ACC112 (cell line): ENCODE results near the gene ANKRD27.
A peak's percentile ranks its signal among the peaks of the same experiment; 100 is the strongest.
"Not testable (repeated sequence)": the region's sequence is repeated elsewhere in the genome, so short reads cannot be mapped to it uniquely, and the experiment has no call there.

ENCODE experiments used
- H2AFZ ChIP-seq: fragments of 200-600 bp; sonication (generic); one replicate; pipeline ENCODE4 v1.6.0; 2017; ENCODE audit warnings: antibody characterized with exemption, low read length; ENCODE audit not compliant: unreplicated experiment
- H3K27ac ChIP-seq: fragments of 200-600 bp; sonication (generic); 2 replicates; pipeline ENCODE4 v1.5.1; 2014; ENCODE audit warnings: low read depth, mild to moderate bottlenecking, antibody characterized with exemption, low read length, moderate library complexity
- H3K27me3 ChIP-seq: fragments of 200-600 bp; sonication (generic); 2 replicates; pipeline ENCODE4 v1.6.1; 2014; ENCODE audit warnings: mild to moderate bottlenecking, antibody characterized with exemption, low read length, moderate library complexity, mixed read lengths; ENCODE audit not compliant: insufficient read depth
- H3K36me3 ChIP-seq: fragments of 200-600 bp; sonication (generic); 2 replicates; pipeline ENCODE4 v1.6.1; 2016; ENCODE audit warnings: mild to moderate bottlenecking, antibody characterized with exemption, low read length, moderate library complexity, mixed read lengths; ENCODE audit not compliant: insufficient read depth
- H3K4me1 ChIP-seq: fragments of 200-600 bp; sonication (generic); one replicate; pipeline ENCODE4 v1.6.1; 2016; ENCODE audit warnings: low read length, mixed read lengths; ENCODE audit not compliant: insufficient read depth, unreplicated experiment, control insufficient read depth
- H3K4me3 ChIP-seq: fragments of 200-600 bp; sonication (generic); 2 replicates; pipeline ENCODE4 v1.5.1; 2014; ENCODE audit warnings: mild to moderate bottlenecking, low read depth, low read length
- H3K79me2 ChIP-seq: fragments of 200-600 bp; sonication (generic); one replicate; pipeline ENCODE4 v1.6.0; 2016; ENCODE audit warnings: low read length; ENCODE audit not compliant: control insufficient read depth, unreplicated experiment, insufficient read depth

Gene ANKRD27

DNA sequence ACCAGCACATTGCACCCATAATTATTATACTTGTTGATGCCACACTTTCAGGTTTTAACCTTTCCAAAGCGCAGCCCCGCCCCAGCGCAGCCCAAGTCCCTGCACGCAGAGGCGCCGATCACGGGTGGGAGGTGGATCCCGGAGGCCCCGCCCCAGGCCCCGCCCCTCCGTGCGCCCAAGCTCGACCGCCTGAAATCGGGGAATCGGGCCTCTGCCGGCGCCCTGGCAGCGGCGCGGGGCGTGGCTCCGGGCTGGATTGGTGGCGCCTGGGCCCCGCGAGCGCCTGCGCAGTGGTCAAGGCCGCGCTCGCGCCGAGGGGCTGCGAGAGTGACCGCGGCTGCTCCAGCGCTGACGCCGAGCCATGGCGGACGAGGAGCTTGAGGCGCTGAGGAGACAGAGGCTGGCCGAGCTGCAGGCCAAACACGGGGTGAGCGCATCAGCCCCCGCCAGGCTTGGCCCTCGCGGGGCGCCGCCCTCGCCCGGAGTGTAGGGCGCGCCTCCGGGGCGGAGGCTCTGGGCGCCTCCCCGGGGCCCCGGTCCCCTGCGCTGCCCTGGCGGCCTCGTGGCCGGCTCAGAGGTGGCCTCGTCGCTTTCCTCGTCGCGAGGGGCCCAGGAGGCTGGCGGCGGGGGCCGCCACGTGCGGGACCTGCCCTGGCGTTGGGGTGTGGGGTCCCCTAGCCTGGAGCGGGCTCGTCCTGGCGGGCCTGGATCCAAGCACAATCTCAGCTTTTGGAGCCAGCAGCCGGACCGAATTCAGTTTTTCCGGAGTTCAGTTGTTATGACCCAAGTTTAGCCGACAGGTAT, 93.9 kb downstream of the ANKRD27 start, which contains the start of gene PDCD5:
Gene PDCD5 (plus strand): TSS at position 290 of the 804 bp plus-strand sequence. CDS start 72 bp downstream, at position 362.
- Histone ChIP-seq H3K36me3 (peaks cover 24% of the 10 kb centered on the region), H3K27ac (peak within 1 kb of the TSS; percentile 73), H3K4me1 (peaks cover 8% of the 10 kb centered on the region), H2AFZ (peak within 1 kb of the TSS; percentile 85), H3K4me3 (peak within 1 kb of the TSS; percentile 92), H3K79me2 (peaks cover 42% of the 10 kb centered on the region), H3K27me3 (no peaks in the 10 kb centered on the region)

DNA sequence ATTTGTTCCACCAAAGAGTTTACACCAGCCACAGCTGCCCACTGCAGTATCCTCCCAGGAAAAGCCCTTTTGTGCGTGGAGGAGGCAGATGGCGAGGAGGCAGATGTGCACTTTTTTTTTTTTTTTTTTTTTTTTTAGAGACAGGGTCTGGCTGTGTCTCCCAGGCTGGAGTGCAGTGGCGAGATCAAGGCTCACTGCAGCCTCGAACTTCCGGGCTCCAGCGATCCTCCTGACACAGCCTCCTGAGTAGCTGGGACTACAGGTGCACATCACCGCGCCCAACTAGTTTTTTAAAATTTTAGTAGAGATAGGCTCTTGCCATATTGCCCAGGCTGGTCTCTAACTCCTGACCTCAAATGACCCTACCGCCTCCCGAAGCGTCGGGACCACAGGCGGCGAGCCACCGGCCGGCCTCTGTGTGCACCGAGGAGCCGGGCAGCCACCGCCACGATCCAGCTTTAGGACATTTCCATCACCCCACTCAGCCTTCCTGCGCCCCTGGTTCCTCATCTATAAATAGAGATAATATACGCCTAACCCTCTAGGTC, 94.6 kb downstream of the ANKRD27 start:
- Histone ChIP-seq H3K4me1 (peaks cover 8% of the 10 kb centered on the region), H3K79me2 (peaks cover 36% of the 10 kb centered on the region), H2AFZ (no peak overlapping the region), H3K27me3 (no peaks in the 10 kb centered on the region), H3K27ac (no peak overlapping the region), H3K36me3 (peaks cover 18% of the 10 kb centered on the region), H3K4me3 (peak overlapping the region; percentile 92)

DNA sequence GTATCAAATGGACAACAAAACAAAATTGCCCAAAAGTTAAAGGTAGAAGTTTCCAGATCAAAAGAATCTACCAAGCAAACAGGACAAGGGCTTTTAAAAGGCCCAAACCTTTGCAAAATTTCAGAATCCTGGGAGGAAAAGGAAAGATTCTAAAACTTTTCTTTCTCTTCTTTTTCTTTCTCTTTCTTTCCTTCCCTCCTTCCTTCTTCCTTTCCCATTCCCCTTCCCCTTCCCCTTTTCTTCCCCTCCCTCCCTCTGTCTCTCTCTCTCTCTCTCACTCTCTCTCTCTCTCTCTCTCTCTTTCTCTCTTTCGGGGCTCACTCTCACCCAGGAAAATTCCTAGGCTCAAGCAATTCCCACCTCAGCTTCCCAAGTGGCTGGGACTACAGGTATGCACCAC, 98.2 kb downstream of the ANKRD27 start:
- no peaks in the 10 kb centered on the region for H3K36me3 ChIP-seq
- H3K4me3 ChIP-seq = no peak overlapping the region
- H3K4me1 ChIP-seq = no peaks in the 10 kb centered on the region
- H3K27me3 ChIP-seq = no peaks in the 10 kb centered on the region
- peaks cover 6% of the 10 kb centered on the region for H3K79me2 ChIP-seq
- no peak overlapping the region for H3K27ac ChIP-seq
- H2AFZ ChIP-seq = no peak overlapping the region

DNA sequence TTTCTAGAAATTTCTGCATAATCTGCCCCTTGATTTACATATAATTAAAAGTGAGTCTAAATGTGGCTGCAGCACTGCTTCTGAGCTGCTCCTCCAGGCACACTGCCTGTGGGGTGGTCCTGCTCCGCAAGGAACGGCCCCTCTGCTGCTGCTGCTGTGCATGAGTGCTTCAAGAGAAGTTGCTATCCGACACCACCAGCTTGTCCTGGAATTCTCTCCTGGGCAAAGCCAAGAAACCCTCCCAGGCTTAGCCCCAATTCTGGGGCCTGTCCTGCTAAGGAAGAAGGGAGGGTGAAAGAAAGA, 101.5 kb downstream of the ANKRD27 start:
- no peaks in the 10 kb centered on the region for H3K4me1 ChIP-seq
- H3K36me3 ChIP-seq = no peaks in the 10 kb centered on the region
- H3K79me2 ChIP-seq = no peaks in the 10 kb centered on the region
- no peaks in the 10 kb centered on the region for H3K27me3 ChIP-seq
- no peak overlapping the region for H3K4me3 ChIP-seq
- H3K27ac ChIP-seq = no peak overlapping the region
- no peak overlapping the region for H2AFZ ChIP-seq

DNA sequence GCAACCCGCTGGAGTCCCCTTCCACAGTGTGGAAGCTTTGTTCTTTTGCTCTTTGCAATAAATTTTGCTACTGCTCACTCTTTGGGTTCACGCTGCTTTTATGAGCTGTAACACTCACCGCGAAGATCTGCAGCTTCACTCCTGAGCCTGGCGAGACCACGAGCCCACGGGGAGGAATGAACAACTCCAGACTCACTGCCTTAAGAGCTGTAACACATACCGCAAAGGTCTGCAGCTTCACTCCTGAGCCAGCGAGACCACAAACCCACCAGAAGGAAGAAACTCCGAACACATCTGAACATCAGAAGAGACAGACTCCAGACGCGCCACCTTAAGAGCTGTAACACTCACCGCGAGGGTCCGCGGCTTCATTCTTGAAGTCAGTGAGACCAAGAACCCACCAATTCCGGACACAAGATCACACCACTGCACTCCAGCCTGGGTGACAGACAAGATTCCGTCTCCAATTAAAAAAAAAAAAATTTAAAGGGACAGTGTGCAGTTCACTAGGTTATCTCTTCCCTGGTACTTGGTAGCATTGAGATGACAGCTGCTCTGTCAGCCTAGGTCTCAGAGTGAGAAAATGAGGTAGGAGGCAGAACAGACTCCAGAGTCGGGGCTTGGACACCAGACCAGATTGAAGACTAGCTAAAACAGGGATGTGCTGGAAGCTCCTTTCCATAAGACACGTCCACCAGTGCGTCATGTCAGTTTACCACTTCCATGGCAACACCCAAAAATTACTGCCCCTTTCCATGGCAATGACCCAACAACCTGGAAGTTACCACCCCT, 102.1 kb downstream of the ANKRD27 start:
- not testable (repeated sequence) for H3K4me3 ChIP-seq, H3K79me2 ChIP-seq, H3K27ac ChIP-seq, H2AFZ ChIP-seq, H3K27me3 ChIP-seq, H3K4me1 ChIP-seq, H3K36me3 ChIP-seq

DNA sequence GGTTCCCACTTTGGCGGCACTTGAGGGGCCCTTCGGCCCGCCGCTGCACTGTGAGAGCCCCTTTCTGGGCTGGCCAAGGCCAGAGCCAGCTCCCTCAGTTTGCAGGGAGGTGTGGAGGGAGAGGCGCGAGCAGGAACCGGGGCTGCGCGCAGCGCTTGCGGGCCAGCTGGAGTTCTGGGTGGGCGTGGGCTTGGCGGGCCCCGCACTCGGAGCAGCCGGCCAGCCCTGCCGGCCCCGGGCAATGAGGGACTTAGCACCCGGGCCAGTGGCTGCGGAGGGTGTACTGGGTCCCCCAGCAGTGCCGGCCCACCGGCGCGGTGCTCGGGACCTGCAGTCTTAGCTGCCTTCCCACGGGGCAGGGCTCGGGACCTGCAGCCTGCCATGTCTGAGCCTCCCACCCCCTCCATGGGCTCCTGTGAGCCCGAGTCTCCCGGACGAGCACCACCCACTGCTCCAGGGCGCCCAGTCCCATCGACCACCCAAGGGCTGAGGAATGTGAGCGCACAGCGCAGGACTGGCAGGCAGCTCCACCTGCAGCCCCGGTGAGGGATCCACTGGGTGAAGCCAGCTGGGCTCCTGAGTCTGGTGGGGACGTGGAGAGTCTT, 103.4 kb downstream of the ANKRD27 start:
- H3K36me3 ChIP-seq, H3K4me3 ChIP-seq, H2AFZ ChIP-seq, H3K79me2 ChIP-seq, H3K27ac ChIP-seq, H3K4me1 ChIP-seq, H3K27me3 ChIP-seq: not testable (repeated sequence)

DNA sequence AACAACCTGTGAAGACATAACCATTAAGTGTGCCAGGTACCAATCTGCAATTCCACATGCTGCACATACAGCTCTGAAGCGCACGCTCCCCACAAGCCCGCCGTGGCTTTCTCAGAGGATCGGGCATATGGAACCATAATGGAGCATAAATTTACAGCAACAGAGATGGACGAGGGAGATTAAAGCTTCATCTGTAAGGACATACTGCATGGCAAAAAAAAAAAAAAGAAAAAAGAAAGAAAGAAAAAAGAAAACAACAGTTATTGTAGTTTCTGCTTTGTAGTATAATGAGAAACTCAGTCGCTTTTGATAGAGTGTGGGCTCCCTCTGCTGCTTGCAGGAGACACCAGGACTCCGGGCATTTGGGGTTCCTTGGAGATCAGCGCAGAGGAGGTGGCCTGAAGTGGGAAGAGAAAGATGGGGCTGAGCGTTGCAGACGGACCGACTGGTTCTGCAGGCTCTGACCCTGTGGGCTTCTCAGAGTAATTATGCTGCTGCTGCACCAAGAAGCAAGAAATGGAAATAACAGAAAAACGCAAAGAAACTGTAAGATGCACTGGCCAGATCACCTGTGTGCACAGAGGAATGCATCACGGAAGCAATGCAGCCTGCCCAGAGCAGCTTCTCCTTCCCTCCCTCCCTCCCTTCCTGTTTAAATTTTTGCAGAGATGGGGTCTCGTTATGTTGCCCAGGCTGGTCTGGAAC, 104.7 kb downstream of the ANKRD27 start:
- H3K79me2 ChIP-seq = no peaks in the 10 kb centered on the region
- H3K36me3 ChIP-seq = no peaks in the 10 kb centered on the region
- H2AFZ ChIP-seq = no peak overlapping the region
- H3K27me3 ChIP-seq = no peaks in the 10 kb centered on the region
- no peak overlapping the region for H3K27ac ChIP-seq
- H3K4me3 ChIP-seq = no peak overlapping the region
- H3K4me1 ChIP-seq = peaks cover 3% of the 10 kb centered on the region

DNA sequence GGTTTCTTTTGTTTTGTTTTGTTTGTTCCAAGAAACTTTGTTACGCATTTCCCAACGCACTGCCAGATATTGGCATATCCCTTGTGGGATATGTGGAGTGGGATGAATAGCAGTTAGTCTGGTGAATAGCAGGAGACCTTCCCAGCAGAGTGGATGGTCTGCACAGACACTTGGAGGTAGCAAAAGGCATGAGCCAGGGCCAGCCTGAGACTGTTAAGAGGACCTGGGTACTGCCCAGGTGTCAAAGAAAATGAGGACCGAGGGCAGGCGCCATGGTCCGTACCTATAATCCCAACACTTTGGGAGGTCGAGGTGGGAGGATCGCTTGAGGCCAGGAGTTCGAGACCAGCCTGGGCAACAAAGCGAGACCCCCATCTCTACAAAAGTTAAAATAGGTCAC, 107.5 kb downstream of the ANKRD27 start:
- no peak overlapping the region for H3K4me3 ChIP-seq
- no peaks in the 10 kb centered on the region for H3K27me3 ChIP-seq
- peaks cover 3% of the 10 kb centered on the region for H3K4me1 ChIP-seq
- no peak overlapping the region for H2AFZ ChIP-seq
- H3K79me2 ChIP-seq = no peaks in the 10 kb centered on the region
- no peaks in the 10 kb centered on the region for H3K36me3 ChIP-seq
- no peak overlapping the region for H3K27ac ChIP-seq

DNA sequence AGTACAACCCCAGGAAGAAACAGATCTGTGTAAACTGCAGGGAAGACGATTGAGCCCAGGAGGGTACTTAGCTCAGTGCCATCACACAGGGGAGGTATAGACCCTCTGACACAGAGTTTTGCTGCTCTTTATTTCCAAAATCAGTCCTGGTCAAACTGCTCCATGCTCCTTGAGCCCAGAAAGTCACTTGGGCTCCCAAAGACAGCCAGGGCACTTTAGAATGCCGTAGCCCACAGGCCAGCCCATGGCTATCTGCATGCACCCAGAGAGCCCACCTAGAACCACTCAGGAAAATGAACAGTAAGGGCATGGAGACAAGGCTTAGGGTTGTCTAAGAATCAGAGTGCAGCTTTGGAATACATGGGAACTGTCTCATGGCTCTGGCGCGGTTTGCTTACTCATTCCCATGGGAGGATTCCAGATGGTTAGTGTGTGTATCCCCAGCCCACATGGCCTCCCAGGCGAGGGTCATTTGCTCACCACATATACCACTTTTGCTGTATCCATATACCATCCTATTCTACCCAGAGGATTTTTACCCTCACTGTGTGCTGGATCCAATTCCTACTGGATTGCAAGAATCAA, 108.6 kb downstream of the ANKRD27 start:
- Histone ChIP-seq H3K4me3 (no peak overlapping the region), H3K79me2 (no peaks in the 10 kb centered on the region), H3K36me3 (no peaks in the 10 kb centered on the region), H3K4me1 (peaks cover 3% of the 10 kb centered on the region), H2AFZ (no peak overlapping the region), H3K27me3 (no peaks in the 10 kb centered on the region), H3K27ac (no peak overlapping the region)

DNA sequence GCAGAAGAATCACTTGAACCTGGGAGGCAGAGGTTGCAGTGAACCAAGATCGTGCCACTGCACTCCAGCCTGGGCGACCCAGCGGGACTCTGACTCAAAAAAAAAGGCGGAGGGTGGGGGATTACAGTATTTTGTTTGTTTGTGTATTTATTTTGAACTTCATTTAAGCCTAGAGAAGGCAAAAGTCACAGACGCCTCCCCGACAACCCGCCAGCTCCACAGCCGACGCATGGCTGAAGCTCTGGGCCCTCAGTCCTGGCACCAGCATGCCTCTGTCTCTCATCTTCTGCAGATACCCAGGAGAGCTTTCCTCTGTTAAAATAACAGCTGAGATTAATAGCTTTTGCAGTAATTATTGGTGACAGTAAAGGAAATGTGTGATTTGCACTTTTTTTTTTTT, 111.2 kb downstream of the ANKRD27 start:
- Histone ChIP-seq H2AFZ (no peak overlapping the region), H3K79me2 (no peaks in the 10 kb centered on the region), H3K36me3 (no peaks in the 10 kb centered on the region), H3K4me1 (peaks cover 3% of the 10 kb centered on the region), H3K27me3 (no peaks in the 10 kb centered on the region), H3K4me3 (no peak overlapping the region), H3K27ac (no peak overlapping the region)
